HG03521 (cell line): Measurements from ENCODE around the gene TLX3.
"Not testable (repeated sequence)": the region's sequence is repeated elsewhere in the genome, so short reads cannot be mapped to it uniquely, and the experiment has no call there.

Experiments used
- ATAC-seq: cut with Tn5 transposase; IDR thresholded peaks from one replicate; pipeline ENCODE4 v1.9.1; 2021; ENCODE audit warnings: mild to moderate bottlenecking, moderate library complexity; ENCODE audit not compliant: unreplicated experiment

Gene TLX3

DNA sequence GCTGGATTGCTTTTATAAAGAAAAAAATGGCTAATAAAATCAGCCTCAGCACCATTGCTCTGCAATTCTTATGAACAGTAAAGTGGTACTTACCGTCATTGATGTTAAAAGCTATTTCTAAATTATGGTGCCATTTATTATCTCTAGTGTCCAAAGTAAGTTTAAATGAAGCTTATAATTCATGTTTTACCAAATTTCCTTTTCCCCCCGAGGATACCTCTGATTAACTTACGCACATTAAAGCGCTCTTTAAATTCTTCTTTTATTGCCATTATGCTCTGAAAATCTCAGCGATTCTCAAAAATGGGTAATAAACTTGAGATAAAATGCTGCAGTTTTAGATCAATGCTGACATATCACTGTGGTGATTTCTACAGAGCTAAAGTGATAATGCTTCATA is 13.5 kb downstream of the TLX3 start:
- ATAC-seq, result no peak

DNA sequence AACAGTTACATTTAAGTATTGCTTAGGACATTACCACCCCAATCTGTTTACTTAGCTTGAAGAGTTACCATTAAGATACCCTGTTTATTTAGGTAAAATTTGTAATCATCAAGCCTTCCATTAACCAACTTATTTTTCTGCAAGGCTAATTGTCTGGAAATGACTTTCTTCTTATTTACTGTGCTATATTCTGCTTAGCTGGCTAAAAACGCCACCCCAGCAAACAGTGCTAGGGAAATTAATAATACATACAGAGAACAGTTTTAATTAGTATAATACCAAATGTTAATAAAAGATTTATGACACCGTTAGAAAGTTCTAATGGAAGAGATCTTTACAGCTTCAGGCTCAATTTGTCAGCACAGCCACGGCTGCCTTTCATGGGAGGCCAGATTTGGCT is 14.0 kb downstream of the TLX3 start:
- no peak for ATAC-seq

DNA sequence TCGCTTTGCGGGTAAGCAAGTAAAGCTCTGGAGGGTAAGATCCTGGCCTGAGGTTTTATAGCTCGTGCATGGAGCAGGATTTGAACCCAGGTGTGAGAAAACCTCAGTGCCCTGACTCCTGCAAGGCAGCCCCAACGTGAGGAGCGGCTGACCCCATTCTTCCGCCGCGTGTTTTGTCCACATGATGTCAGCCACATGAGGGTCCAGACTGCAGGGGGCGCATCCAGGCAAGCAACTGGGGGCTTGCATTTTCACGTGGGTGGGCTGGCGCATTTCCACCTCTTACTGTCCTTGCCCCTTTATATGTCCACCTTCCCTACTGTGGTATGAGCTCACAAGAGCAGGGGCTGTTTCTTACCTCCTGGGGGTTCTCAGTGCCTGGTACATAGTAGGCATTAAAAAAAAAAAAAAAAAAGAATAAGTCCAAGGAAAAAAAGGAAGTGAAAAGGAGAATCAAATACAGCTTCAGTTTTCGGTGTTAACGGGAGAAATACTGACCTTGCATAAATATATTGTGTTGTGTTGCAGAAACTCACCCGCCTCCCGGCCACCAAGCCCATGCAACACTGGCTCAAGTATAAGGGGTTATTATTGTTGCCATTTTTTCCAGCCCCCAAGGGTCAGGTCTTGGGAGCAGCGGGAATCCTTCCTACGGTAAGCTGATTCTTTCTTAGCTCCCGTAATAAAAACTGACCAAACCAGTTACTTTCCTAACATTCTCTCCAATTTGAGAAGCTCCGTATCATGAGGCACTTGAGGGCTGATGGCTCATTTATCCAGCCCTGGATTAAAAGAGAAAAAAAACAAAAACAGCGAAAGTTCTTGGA is 15.0 kb downstream of the TLX3 start:
- no peak for ATAC-seq

DNA sequence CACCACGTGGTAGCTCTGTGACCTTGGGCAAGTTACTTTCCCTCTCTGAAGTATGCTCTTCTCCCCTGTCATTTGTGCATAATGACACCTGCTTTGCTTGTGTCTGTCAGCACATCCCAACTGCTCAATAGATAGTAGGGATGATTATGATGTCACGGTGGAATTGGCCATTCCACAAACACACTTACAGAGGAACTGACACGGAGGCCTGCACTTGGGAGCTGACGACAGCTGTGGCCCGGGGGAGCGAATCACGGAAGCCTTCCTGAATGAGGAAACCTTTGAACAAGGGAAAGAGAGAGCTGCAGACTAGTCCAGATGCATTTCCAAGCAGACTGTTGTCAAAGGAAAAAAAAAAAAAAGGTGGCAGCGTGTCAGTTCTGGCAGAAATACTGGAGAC is 21.0 kb downstream of the TLX3 start:
- ATAC-seq, result no peak

DNA sequence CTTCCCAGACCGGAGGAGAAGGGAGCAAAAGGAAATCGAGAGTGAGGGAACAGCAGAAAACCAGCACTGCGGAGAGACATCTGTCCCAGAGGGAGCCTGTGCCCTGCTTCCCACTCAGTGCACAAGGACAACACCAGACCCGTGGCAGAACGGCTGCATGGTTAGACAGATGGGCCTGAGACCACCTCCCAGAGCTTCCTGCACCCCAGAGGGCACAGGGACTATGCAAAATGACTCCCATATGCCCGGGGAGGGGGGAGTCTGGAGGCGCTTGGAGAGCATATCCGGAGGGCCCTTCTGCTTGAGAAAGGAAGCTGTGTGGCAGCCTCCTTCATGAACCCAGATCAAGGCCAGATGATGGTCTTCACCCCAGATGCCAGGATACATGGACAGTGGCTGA is 26.6 kb downstream of the TLX3 start:
- no peak for ATAC-seq

DNA sequence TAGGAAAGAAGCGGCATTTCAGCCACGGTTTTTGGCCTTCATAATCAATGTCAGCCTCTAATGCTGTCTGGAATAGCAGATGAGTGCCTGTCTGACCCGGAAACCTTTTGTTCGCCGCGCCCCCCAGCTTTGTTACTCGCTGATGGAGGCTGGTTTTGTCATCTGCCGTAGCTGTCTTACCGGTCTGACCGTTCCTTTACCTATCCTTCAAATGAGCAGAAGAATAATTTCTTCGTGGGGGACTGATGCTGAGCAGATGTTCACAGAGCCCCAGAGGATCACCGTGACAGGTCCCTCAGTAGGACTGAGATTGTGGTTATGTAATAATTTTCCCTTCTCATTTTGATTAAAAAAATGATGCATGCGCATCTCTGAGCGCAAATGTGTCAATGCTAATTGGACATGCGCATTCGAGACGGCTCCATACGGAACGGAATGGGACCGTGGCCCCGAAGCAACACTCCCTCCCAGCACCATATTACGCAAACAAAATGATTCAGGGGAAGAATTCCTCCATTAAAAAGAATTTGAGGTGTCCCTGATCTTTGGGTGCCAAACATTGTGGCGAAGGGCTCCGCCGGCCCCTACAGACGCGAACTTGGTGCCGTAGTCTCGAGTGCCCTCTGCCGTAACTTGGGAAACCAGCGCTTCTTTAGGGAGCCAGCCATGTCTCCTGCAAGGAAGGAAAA is 27.6 kb downstream of the TLX3 start:
- ATAC-seq, result no peak

DNA sequence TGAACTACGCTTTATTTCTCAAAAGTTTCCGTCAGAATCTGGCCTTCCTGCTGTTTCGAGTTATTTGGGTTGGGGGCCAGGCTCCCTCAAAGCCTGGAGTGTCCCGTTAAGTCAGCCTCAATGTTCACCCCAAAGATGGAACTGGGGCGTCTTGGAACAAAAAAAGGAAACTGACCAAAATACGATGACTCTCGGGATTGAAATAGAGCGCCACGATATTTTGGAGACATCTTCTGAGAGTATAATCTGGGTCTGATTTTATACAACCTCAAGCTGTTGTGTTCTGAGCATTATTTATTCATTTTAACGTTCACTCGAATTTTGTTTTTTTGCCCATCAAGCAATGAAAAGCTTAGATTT is 28.1 kb downstream of the TLX3 start:
- ATAC-seq, result no peak

DNA sequence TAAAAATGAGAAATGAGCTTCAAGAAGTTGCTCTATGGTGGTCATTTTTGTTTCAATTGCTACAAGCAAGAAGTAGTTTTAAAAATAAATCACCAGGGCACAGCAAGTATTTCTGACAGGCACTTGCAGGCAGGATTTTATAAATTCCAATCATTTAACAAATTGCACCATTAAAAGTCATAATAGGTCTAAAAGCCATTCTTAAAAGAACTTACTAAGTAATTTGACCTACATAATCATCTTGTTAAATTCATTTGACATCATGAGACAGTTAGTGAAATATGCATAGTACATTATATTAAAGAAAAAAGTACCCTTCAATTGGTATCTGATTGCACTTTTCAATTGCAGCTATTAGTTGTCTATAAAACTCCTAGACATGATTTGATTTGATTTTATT is 31.0 kb downstream of the TLX3 start:
- no peak for ATAC-seq

DNA sequence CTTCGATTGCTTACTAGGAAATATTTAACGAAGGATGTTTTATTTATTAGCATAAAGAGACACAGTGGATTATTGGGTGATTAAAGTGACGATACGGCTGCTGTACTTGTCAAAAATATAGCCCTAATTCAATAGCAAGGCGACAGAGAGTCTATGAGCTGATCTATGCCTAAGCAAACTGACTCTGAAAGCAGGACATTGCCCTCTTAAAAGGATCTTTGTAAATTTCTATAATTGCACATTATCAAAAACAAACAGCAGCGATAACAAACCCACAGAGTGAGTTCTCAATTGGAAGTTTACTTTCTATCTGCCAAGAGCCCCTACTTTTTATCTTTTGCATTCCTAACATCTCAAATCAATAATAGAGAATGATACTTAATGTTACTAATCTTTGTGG is 31.4 kb downstream of the TLX3 start:
- no peak for ATAC-seq

DNA sequence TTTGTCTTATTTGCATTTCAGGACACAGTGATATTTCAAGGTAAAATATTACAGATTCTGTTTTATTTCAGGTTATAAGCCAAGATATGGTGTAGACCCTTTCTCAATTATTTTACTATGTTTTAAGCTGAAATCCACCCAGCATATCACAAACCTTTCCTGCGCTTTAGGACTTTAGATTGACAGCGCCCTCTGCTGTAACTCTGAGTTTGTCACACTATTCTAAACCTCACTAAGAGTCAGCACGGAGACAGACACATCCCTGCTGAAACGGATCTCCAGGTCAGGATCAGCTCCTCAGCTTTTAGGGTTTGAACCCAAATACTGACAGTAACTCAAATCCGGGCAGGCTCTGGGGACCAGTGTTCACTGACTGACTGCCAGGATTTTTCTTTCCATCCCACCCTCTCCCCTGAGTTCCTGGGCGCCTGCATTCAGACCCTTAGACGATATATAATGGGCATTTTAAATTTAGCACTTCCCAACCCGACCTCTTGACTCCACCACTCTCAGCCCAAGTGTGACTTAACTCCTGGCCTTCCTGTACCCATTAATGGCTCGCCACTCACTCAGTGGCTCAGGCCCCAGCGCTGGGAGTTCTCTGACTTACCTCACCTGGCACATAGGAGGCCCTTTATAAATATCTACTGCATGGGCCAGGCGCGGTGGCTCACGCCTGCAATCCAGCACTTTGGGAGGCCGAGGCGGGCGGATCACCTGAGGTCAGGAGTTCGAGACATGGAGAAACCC is 33.5 kb downstream of the TLX3 start:
- no peak for ATAC-seq

DNA sequence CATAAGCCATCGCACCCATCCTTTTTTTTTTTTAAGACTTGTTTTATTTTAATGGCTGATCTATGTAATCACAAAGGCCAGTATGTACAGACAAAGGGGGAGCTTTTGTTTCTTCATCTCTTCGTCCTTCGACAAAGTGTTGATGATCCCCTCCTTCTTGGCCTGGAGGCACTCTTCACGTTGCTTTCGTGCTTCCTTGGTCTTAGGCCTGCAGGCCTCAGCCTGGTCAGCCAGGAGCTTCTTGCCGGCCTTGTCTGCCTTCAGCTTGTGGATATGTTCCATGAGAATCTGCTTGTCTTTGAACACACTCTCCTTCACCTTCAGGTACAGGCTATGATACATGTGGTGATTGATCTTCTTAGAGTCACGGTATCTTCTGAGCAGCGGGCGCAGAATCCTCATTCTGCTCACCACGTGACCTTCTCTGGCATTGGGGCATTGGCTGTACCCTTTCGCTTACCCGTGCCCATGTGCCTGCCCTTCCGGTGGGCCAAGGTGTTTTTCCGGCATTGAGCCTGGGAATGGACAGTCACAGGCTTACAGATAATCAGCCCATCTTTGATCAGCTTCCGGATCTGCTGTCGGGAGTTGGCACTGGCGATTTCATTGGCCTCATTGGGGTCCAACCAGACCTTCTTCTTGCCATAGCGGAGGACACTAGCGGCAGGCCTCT is 36.0 kb downstream of the TLX3 start:
- no peak for ATAC-seq

DNA sequence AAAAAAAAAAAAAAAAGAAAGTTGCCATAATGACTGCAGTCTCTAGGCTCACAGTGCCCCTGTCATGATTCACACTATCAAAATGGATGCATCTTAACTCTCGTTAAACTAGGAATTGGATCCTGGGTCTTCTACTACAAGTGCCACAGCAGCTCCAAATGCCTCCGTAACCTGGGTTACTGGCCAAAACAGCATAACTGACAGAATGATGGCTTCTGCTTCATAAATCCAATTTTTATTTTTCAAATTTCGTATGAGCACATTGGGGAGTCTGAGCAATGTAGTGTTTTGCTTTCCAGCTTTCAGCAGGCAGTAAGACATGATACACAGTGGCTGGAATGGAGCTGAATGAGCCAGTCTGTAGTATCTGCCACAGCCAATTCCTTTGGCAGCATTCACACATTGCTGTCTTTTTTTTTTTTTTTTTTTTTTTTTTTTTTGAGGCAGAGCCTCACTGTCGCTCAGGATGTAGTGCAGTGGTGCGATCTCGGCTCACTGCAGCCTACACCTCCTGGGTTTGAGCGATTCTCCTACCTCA is 42.6 kb downstream of the TLX3 start:
- ATAC-seq, result no peak

DNA sequence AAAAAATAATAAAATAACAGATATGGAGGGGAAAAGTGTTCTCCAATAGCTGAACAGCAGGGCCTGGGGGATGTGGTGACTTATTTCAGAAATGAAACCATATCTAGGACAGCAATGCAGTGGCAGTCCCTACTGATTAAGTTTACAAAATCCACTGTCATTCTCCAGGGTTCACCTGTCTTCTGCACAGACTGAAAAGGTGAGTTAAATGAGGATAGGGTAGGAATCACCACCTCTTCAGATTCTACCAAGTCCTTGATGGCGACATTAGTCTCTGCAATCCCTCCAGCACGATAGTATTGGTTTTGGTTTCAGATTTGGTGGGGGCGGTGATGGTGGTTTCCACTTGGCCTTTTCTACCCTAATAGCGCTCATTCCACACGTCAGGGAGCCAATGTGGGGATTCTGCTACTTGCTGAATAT is 46.3 kb downstream of the TLX3 start:
- ATAC-seq, result peak; percentile 92

DNA sequence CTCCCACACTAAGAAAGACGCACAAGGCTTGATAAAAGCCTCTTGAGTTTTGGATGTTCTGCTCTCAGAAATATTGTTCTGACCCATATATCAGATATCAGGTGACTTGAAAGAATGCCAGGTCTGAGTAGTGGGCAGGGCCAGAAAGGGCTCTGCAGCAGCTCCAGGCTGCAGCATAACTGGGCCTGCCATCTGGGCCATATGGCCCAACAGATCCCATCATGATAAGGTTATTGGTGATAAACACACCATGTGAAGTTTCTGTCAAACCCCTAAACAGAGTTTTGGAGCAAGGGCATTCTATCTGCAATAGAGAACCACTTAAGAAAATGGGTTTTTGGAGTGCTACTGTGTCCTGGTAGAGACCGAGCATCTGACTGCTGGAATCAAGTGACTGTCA is 48.8 kb downstream of the TLX3 start:
- no peak for ATAC-seq

DNA sequence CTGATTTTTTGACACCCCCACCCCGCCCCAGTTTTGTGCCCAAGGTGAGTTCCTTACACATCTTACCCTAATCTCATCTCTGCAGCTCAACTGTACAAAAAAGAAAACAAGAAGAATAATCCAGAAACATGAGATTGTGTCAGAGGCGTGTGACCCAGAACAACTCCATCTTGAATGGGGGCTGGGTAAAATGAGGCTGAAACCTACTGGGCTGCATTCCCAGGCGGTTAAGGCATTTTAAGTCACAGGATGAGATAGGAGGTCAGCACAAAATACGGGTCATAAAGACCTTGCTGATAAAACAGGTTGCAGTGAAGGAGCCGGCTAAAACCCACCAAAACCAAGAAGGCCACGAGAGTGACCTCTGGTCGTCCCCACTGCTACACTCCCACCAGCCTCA is 52.1 kb downstream of the TLX3 start:
- ATAC-seq, result not testable (repeated sequence)
